Stomach (tissue), 9 donors: Measurements from ENCODE around the gene LOXHD1. TPM values are rescaled to one million over a fixed set of nuclear protein-coding genes. Genes with fewer than 3 reads are reported as not detected.

Experiments used
- DNase-seq, 2 donors: peaks; one replicate each; pipeline versions ENCODE4 v3.0.0 to v3.0.0-alpha.2; 2013 to 2019
- H3K27ac ChIP-seq, 5 donors: fragments of 200-600 bp in 4 of 5; sonication (generic) in 4 of 5; one replicate each; pipeline ENCODE4 v1.5.1; 2013 to 2019; ENCODE audit warnings: mild to moderate bottlenecking in 1 of 5, moderate library complexity in 1 of 5
- H3K27me3 ChIP-seq, 3 donors: fragments of 200-600 bp; sonication (generic); one replicate each; pipeline ENCODE4 v1.5.1; 2017 to 2019; ENCODE audit warnings: mixed run types in 1 of 3
- H3K36me3 ChIP-seq, 4 donors: fragments of 200-600 bp; sonication (generic); 1 replicate in 3 of 4; 2 replicates in 1 of 4; pipeline ENCODE4 v1.5.1; 2016 to 2019
- H3K4me1 ChIP-seq, 4 donors: fragments of 200-600 bp; sonication (generic); one replicate each; pipeline ENCODE4 v1.5.1; 2016 to 2019
- H3K4me3 ChIP-seq, 4 donors: fragments of 200-600 bp; sonication (generic) in 3 of 4; one replicate each; pipeline ENCODE4 v1.5.1; 2016 to 2019; ENCODE audit warnings: mild to moderate bottlenecking in 1 of 4
- H3K9me3 ChIP-seq, 4 donors: fragments of 200-600 bp; sonication (generic); one replicate each; pipeline ENCODE4 v1.5.1; 2016 to 2019
- CTCF ChIP-seq, 7 experiments: fragments of 450-650 bp in 4 of 7; fragments of 200-600 bp in 3 of 7; sonication (generic) in 3 of 7; IDR thresholded peaks; one replicate each; pipeline ENCODE4 v1.5.1; 2016 to 2019; ENCODE audit warnings: antibody characterized with exemption in 7 of 7, control low read depth in 2 of 7, mild to moderate bottlenecking in 1 of 7
- EP300 ChIP-seq: sonication (generic); formaldehyde crosslinking; IDR thresholded peaks from one replicate; pipeline ENCODE4 v1.6.1; 2017; ENCODE audit warnings: antibody characterized with exemption
- POLR2A ChIP-seq, 4 donors: fragments of 450-650 bp; IDR thresholded peaks; one replicate each; pipeline ENCODE4 v1.6.1; 2016; ENCODE audit warnings: antibody characterized with exemption in 4 of 4, control low read depth in 2 of 4, mild to moderate bottlenecking in 1 of 4, moderate library complexity in 1 of 4
- POLR2AphosphoS5 ChIP-seq, 3 donors: sonication (generic); formaldehyde crosslinking; IDR thresholded peaks; one replicate each; pipeline ENCODE4 v1.6.1; 2016; ENCODE audit warnings: antibody characterized with exemption in 3 of 3
- WGBS, 5 donors: extraction: QIAGEN DNeasy Blood & Tissue Kit in 3 of 5; methylation state at CpG; one replicate each; pipeline versions ENCODE4 v1.1.5 to v1.1.7; 2013 to 2018; 5-methylcytosine and 5-hydroxymethylcytosine counted together
- intact Hi-C: fragments of 100-400 bp; cut with DNase I; formaldehyde crosslinking; loops from one replicate; pipeline ENCODE4 v1.15.1; 2023; ENCODE audit warnings: low total_unique reads
- polyA plus RNA-seq, 3 donors: library from polyadenylated mRNA; stranded (reverse); fragments of 200-250 nt; gene quantifications; one replicate each; pipeline ENCODE4 v1.2.3, GENCODE V29; 2013
- total RNA-seq, 5 donors: library from RNA; depleted of rRNA; stranded (reverse); fragments of >200 nt; gene quantifications; one replicate each; pipeline versions ENCODE4 v1.1.0 to v1.2.3, GENCODE V29; 2014 to 2016
- donor health status: healthy with polysubstance abuse.
- donor health status: Bipolar disorder and iron deficiency.
- donor health status: healthy.

LOXHD1 gene
- total and polyA plus RNA-seq, 8 donors = 0.03 to 1.3 (median 0.29) TPM; not detected in 4

- Histone ChIP-seq H3K4me1 (peaks cover 0 to 16% (median 3%) of the 10 kb centered on the region in 4 donors), H3K4me3 (no peak overlapping the region), H3K27ac (no peak overlapping the region), H3K9me3 (no peaks in the 10 kb centered on the region), H3K27me3 (peaks cover 0 to 11% (median 0%) of the 10 kb centered on the region in 3 donors), H3K36me3 (no peaks in the 10 kb centered on the region)
- TF ChIP-seq POLR2AphosphoS5 (IDR thresholded peaks at IDR 0.05) (no peak), CTCF (IDR thresholded peaks at IDR 0.05) (no peak), EP300 (no peak), POLR2A (IDR thresholded peaks at IDR 0.05) (no peak)
- intact Hi-C loops = no loop called here
- DNase-seq = no peak
- 50 to 60% (median 55%) methylated on average over 2 of the region's 2 CpGs for WGBS, 5 donors
Measured at GRCh38 chr18:46627136-46627535, 29.9 kb downstream of the LOXHD1 start.

- Histone ChIP-seq H3K36me3 (no peaks in the 10 kb centered on the region), H3K4me3 (no peak overlapping the region), H3K27ac (no peak overlapping the region), H3K9me3 (no peaks in the 10 kb centered on the region), H3K27me3 (peaks cover 0 to 6% (median 0%) of the 10 kb centered on the region in 3 donors), H3K4me1 (peaks cover 0 to 16% (median 3%) of the 10 kb centered on the region in 4 donors)
- DNase-seq = no peak
- TF ChIP-seq EP300 (no peak), POLR2AphosphoS5 (IDR thresholded peaks at IDR 0.05) (no peak)
- intact Hi-C loops = no loop called here
- WGBS, 5 donors = 86 to 94% (median 90%) methylated on average over 5 of the region's 5 CpGs
Measured at GRCh38 chr18:46625069-46625468, 32.0 kb downstream of the LOXHD1 start.

- Histone ChIP-seq H3K9me3 (no peaks in the 10 kb centered on the region), H3K4me1 (peaks cover 0 to 16% (median 3%) of the 10 kb centered on the region in 4 donors), H3K36me3 (no peaks in the 10 kb centered on the region), H3K4me3 (peak overlapping the region in 1 of 4 donors; percentile 3), H3K27ac (no peak overlapping the region), H3K27me3 (peaks cover 0 to 6% (median 0%) of the 10 kb centered on the region in 3 donors)
- 72 to 89% (median 82%) methylated on average over 11 of the region's 11 CpGs for WGBS, 5 donors
- intact Hi-C loops = no loop called here
- DNase-seq = peak in 1 of 2 donors; percentile 55
- TF ChIP-seq CTCF (IDR thresholded peaks at IDR 0.05) = no peak
- TF ChIP-seq POLR2AphosphoS5 (IDR thresholded peaks at IDR 0.05) = no peak
Measured at GRCh38 chr18:46624127-46624526, 32.9 kb downstream of the LOXHD1 start.

GRCh38 chr18:46623541-46623940 is 33.5 kb downstream of the LOXHD1 start:
- H3K36me3 ChIP-seq = no peaks in the 10 kb centered on the region
- H3K4me3 ChIP-seq = peak overlapping the region in 1 of 4 donors; percentile 3
- no peaks in the 10 kb centered on the region for H3K9me3 ChIP-seq
- H3K4me1 ChIP-seq = peaks cover 0 to 16% (median 3%) of the 10 kb centered on the region in 4 donors
- WGBS, 5 donors = 51 to 63% (median 59%) methylated on average over 9 to 10 of the region's 10 CpGs
- intact Hi-C loops = no loop called here
- DNase-seq = peak in 1 of 2 donors; percentile 47
- H3K27me3 ChIP-seq = peaks cover 0 to 6% (median 0%) of the 10 kb centered on the region in 3 donors
- no peak for TF ChIP-seq POLR2AphosphoS5 (IDR thresholded peaks at IDR 0.05)
- no peak for TF ChIP-seq EP300
- TF ChIP-seq POLR2A (IDR thresholded peaks at IDR 0.05) = no peak
- no peak for TF ChIP-seq CTCF (IDR thresholded peaks at IDR 0.05)
- H3K27ac ChIP-seq = no peak overlapping the region

GRCh38 chr18:46622999-46623398 is 34.0 kb downstream of the LOXHD1 start:
- H3K27ac ChIP-seq = no peak overlapping the region
- WGBS, 5 donors = 78 to 90% (median 82%) methylated on average over 3 of the region's 3 CpGs
- intact Hi-C loops = no loop called here
- TF ChIP-seq POLR2AphosphoS5 (IDR thresholded peaks at IDR 0.05) = no peak
- no peaks in the 10 kb centered on the region for H3K9me3 ChIP-seq
- H3K4me1 ChIP-seq = peaks cover 0 to 16% (median 3%) of the 10 kb centered on the region in 4 donors
- DNase-seq = no peak
- H3K27me3 ChIP-seq = peaks cover 0 to 6% (median 0%) of the 10 kb centered on the region in 3 donors
- no peaks in the 10 kb centered on the region for H3K36me3 ChIP-seq
- no peak overlapping the region for H3K4me3 ChIP-seq
